ENCODE results near the gene ZFR2. TPM values are rescaled to one million over a fixed set of nuclear protein-coding genes. Genes with fewer than 3 reads are reported as not detected.

Gene ZFR2
- total RNA-seq, 1 experiment from 2014 or later: not detected

- DNase-seq (ENCODE audit: low read depth): no peak
These were observed 30.9 kb downstream of the ZFR2 start for GRCh38 chr19:3837922-3838321.

- no peak for DNase-seq (ENCODE audit: low read depth)
These were observed 31.5 kb downstream of the ZFR2 start for GRCh38 chr19:3837332-3837731.

GRCh38 chr19:3836887-3837286, 32.0 kb downstream of the ZFR2 start:
- no peak for DNase-seq (ENCODE audit: low read depth)

- DNase-seq (ENCODE audit: low read depth): no peak
These were observed 33.8 kb downstream of the ZFR2 start for GRCh38 chr19:3835055-3835435.

GRCh38 chr19:3834349-3835054, 34.3 kb downstream of the ZFR2 start:
- no peak for DNase-seq (ENCODE audit: low read depth)

GRCh38 chr19:3833578-3834348, 35.1 kb downstream of the ZFR2 start:
- DNase-seq (ENCODE audit: low read depth): no peak

- no peak for DNase-seq (ENCODE audit: low read depth)
These were observed 36.8 kb downstream of the ZFR2 start for GRCh38 chr19:3832001-3832400.

GRCh38 chr19:3831601-3832000, 37.2 kb downstream of the ZFR2 start:
- DNase-seq (ENCODE audit: low read depth): no peak

GRCh38 chr19:3830621-3831589, 37.9 kb downstream of the ZFR2 start:
- DNase-seq (ENCODE audit: low read depth): no peak

- no peak for DNase-seq (ENCODE audit: low read depth)
These were observed 41.5 kb downstream of the ZFR2 start for GRCh38 chr19:3827306-3827705.

GRCh38 chr19:3826163-3826562, 42.7 kb downstream of the ZFR2 start:
- no peak for DNase-seq (ENCODE audit: low read depth)

- DNase-seq (ENCODE audit: low read depth): no peak
These were observed 43.4 kb downstream of the ZFR2 start for GRCh38 chr19:3825286-3825956.

- no peak for DNase-seq (ENCODE audit: low read depth)
These were observed 45.5 kb downstream of the ZFR2 start for GRCh38 chr19:3823350-3823713.

GRCh38 chr19:3822683-3823349, 46.0 kb downstream of the ZFR2 start:
- no peak for DNase-seq (ENCODE audit: low read depth)

GRCh38 chr19:3821857-3822364, 46.9 kb downstream of the ZFR2 start:
- DNase-seq (ENCODE audit: low read depth): peak; percentile 33

- DNase-seq (ENCODE audit: low read depth): no peak
These were observed 47.7 kb downstream of the ZFR2 start for GRCh38 chr19:3821156-3821555.

GRCh38 chr19:3819989-3820388, 48.8 kb downstream of the ZFR2 start:
- no peak for DNase-seq (ENCODE audit: low read depth)

- DNase-seq (ENCODE audit: low read depth): no peak
These were observed 49.9 kb downstream of the ZFR2 start for GRCh38 chr19:3818918-3819317.

GRCh38 chr19:3818466-3818865, 50.4 kb downstream of the ZFR2 start:
- peak; percentile 11 for DNase-seq (ENCODE audit: low read depth)

- no peak for DNase-seq (ENCODE audit: low read depth)
These were observed 51.1 kb downstream of the ZFR2 start for GRCh38 chr19:3817761-3818160.
